Activated T-cell treated with anti-CD3 and anti-CD28 coated beads for 4 hours (primary cell): Measurements from ENCODE around the gene SMIM20.

Experiments
- DNase-seq: peaks from one replicate; pipeline ENCODE4 v3.0.0-alpha.2; 2020

SMIM20 gene

GRCh38 chr4:25928379-25929297 lies 14.6 kb downstream of the SMIM20 start:
- no peak for DNase-seq

- no peak for DNase-seq
Measured at GRCh38 chr4:25929298-25929686, 15.3 kb downstream of the SMIM20 start.

DNA sequence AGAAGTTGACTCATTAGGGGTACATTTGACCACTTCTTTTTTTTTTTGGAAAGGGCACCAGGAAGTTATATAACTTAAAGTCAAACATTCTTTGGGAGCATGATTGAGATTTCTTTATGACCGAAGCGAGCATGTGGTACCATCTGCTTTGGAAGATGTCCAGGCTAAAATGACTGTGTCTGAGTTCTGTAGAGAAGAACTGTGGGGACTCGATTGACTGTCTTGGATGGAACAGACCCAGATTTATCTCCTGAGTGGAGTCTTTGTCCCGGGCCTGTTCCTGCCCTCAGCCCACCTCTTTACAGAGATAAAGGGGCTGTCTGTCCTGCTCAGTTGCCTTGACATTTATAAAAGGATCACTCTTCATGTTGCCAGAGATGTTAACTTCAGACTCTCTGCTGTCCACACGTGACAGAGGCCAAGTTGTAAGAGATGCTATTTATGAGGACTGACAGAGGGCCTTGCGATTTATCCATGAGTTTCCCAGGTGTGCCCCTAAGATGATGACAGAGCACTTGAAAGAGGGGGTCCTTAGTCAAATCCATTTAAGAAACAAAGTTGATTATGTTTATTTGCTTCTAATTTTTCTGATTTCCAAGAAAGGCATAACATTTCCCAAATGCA lies 16.8 kb downstream of the SMIM20 start:
- DNase-seq: no peak

GRCh38 chr4:25936696-25937095 lies 22.7 kb downstream of the SMIM20 start:
- DNase-seq: no peak

DNA sequence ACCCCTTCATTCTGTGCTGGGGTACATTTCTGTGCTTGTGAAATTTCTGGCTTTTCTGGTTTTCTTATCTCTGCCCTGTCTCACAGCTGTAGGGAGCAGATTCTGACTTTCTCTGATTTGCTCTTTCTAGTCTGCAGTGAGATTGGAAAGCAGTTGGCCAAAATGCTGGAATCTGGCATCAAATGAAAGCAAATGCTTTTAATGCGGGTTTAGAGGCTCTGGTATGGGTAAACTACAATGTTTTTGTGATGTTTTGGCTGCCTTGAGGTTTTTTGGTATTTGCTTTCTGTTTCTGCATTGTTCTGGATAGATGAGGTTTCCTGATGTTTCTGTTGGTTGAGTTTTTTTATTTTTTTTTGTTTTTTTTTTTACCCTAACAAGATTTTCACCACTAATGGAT lies 23.8 kb downstream of the SMIM20 start:
- DNase-seq: no peak

DNA sequence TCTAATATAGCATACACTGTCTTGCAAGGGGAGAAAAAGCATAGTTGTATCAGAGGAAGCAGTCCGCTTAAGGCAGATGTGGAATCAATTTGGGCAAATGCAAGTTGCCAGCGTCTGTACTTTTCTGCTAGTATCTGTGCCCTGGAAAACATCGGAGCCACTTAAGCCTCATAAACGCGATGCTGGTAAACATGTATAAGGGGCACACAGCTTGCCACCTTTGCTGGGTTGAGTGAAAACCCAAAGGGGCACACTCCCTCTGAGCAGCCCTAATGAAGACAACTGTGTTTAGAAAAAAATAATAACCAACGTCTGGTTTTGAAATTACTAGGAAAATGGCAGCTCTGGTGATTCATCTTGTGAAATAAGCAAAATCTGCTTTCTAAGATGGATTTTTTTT lies 24.3 kb downstream of the SMIM20 start:
- no peak for DNase-seq

DNA sequence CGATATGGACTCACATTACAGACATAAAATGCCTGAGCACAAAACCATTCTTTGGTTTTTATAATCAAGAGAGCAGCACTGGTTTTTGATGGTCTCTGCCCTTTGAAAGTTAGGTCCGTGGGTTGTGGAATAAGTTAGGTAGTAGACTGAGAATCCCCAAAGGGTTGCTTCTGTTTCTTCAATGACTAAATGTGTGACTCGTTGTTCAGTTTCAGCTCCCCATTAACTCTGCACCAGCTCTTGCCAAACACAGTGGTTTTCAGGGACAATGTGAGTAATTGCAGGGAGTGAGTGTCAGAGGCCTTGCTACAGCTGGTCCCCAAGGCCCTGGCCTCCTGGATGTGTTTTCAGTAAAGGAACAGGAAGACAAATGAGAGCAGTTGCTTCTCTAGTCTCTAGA lies 24.8 kb downstream of the SMIM20 start:
- no peak for DNase-seq

DNA sequence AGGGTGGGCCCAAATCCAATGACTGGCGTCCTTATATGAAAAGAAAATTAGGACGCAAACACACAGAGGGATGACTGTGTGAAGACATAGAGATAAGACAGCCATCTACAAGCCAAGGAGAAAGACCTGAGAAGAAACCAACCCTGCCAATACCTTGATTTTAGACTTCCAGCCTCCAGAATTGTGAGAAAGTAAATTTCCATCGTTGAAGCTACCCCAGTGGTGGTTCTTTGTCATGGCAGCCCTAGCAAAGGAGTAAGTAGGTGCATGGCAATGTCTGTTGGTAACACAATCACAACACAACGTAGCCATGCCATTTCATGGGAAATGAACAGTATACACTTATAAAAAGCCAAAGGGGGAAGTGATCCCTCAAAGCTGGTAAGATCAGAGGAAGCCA lies 25.3 kb downstream of the SMIM20 start:
- DNase-seq: no peak

- no peak for DNase-seq
Measured at GRCh38 chr4:25941457-25942221, 27.6 kb downstream of the SMIM20 start.

DNA sequence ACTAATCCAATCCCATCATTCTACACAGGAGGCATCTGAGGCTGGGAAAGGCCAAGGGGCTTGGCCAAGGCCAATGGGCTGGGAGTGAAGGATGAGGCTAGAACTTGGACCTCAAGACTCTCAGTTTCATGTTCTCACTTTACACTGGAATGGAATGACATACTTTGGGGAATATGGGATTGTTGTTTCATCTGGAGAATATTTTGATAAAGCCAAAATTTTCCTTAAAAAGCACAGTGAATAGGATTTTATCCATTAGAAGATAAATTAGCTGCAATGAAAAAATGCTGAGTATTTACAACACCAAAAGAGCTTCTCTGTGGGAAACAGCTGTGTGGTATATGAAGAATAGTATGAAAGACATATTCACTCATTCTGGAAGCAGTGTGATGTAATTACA lies 29.3 kb downstream of the SMIM20 start:
- no peak for DNase-seq

GRCh38 chr4:25943805-25944204 lies 29.8 kb downstream of the SMIM20 start:
- no peak for DNase-seq

DNA sequence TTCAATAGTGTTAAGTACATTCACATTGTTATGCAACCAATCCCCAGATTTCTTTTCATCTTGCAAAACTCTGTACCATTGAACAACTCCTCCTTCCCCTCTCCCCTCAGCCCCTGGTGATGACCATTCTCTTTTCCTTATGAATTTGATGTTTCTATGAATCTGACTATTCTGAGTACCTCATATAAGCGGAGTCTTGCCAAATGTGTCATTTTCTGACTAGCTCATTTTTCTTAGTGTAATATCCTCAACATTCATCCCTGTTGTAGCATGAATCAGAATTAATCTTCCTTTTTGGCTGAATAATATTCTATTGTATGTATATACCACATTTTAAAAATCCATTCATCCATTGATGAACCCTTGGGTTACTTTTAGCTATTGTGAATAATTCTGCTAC lies 34.0 kb downstream of the SMIM20 start:
- DNase-seq: no peak

- no peak for DNase-seq
Measured at GRCh38 chr4:25949173-25949748, 35.2 kb downstream of the SMIM20 start.

- no peak for DNase-seq
Measured at GRCh38 chr4:25949994-25950393, 36.0 kb downstream of the SMIM20 start.

GRCh38 chr4:25950461-25951389 lies 36.7 kb downstream of the SMIM20 start:
- no peak for DNase-seq

DNA sequence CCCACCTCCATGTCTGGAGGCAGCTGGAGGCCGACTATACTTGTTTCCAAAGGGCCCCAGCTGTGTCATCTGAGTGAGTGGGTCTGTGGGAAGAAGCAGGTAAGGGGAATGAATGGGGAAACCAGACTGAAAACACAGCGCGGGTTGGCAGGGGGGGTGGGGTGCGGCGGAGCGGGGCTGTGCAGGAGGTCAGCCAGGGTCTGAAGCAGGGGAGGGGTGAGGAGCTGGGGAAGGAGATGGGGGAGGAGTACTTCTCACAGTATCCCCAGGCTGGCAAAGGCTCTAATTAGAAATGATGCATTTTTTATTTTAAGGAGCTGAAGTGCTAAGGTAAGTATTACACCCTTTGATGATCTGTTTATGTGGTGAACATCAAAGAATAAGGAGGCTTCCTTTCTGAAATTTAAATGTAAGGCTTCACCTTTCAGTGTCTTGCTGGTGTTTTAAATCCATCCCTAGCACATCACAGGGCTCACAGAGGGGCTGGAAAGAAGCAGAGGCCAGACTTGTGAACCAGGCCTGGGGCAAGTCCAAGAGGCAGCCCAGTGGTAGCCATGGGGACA lies 37.5 kb downstream of the SMIM20 start:
- DNase-seq: no peak

- DNase-seq: no peak
Measured at GRCh38 chr4:25953740-25954139, 39.7 kb downstream of the SMIM20 start.

GRCh38 chr4:25954293-25954904 lies 40.4 kb downstream of the SMIM20 start:
- no peak for DNase-seq

DNA sequence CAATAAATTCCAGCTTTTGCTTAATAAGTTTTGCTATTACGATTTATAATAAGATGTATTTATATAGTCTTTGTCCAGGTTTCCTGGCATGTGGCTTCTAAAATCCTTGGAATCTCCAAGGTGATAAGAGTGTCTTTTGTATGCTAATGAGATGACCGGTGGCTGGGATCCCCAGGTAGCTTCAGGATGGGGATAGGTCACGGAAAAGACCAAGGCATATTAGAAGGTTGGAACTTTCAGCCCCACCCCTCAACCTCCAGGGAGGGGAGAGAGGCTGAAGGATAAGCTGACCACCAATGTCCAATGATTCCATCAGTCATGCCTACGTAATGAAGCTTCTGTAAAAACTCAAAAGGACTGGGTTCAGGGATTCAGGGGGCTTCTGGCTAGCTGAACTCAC lies 41.7 kb downstream of the SMIM20 start:
- DNase-seq: no peak

DNA sequence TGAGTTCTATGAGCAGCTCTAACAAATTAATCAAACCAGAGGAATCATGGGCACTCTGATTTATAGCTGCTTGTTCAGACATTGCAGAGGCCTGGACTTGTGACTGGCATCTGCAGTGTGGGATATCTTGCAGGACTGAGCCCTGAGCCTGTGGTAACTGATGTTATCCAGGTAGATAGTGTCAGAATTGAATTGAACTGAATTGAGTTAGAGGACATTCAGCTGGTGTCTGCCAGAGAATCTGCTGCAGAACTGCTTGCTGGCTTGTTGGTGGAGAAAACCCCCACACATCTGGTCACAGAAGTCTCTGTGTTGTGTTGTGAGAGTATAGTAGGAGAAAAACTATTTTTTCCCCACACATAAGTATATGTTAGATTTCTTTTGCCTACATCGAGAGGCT lies 42.2 kb downstream of the SMIM20 start:
- DNase-seq: no peak

DNA sequence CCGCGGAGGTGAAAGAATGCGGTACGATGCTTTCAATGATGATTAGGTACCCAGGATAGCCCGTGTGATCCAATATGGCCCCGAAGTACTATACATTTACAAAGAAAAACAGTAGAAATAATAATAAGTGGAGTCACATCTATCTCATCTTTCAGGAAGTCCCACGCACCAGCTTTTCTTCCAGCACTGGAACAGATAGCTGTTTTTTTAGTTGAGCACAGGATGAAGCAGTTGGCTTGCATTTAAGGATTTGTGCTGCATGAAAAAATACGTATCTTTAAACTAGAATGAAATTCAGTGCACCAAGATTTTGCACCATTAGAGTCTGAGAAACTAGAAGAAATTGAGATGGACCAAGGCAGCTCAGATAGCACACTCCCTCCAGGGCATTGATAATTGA lies 44.1 kb downstream of the SMIM20 start:
- DNase-seq: no peak
